Activated gamma-delta T cell treated with anti-CD3 and anti-CD28 coated beads, Interleukin-2, amount 50 U/mL, for 16 hours (primary cell): ENCODE results near the gene IMMP1L.

ENCODE experiments used
- DNase-seq: peaks from one replicate; pipeline ENCODE4 v3.0.0-alpha.2; 2020; ENCODE audit warnings: low read depth

The IMMP1L gene

GRCh38 chr11:31474083-31474482, 35.3 kb downstream of the IMMP1L start:
- DNase-seq = no peak

GRCh38 chr11:31464436-31464835, 45.0 kb downstream of the IMMP1L start:
- no peak for DNase-seq

GRCh38 chr11:31455177-31455576, 54.2 kb downstream of the IMMP1L start:
- DNase-seq = no peak

- no peak for DNase-seq
Observed at GRCh38 chr11:31450841-31451240, 58.6 kb downstream of the IMMP1L start.

- no peak for DNase-seq
Observed at GRCh38 chr11:31449040-31449439, 60.4 kb downstream of the IMMP1L start.

GRCh38 chr11:31445621-31446020, 63.8 kb downstream of the IMMP1L start:
- no peak for DNase-seq

- DNase-seq = no peak
Observed at GRCh38 chr11:31443802-31444201, 65.6 kb downstream of the IMMP1L start.

GRCh38 chr11:31442086-31442485, 67.3 kb downstream of the IMMP1L start:
- no peak for DNase-seq

GRCh38 chr11:31441296-31441695, 68.1 kb downstream of the IMMP1L start:
- DNase-seq = no peak

- no peak for DNase-seq
Observed at GRCh38 chr11:31437742-31438435, 71.5 kb downstream of the IMMP1L start.

- DNase-seq = no peak
Observed at GRCh38 chr11:31433851-31434250, 75.6 kb downstream of the IMMP1L start.

- no peak for DNase-seq
Observed at GRCh38 chr11:31424652-31425051, 84.8 kb downstream of the IMMP1L start.

- DNase-seq = no peak
Observed at GRCh38 chr11:31422703-31423102, 86.7 kb downstream of the IMMP1L start.

- no peak for DNase-seq
Observed at GRCh38 chr11:31421820-31422219, 87.6 kb downstream of the IMMP1L start.

GRCh38 chr11:31419669-31420068, 89.8 kb downstream of the IMMP1L start:
- DNase-seq = no peak

GRCh38 chr11:31419138-31419537, 90.3 kb downstream of the IMMP1L start:
- no peak for DNase-seq

GRCh38 chr11:31417816-31418215, 91.6 kb downstream of the IMMP1L start:
- no peak for DNase-seq

- DNase-seq = no peak
Observed at GRCh38 chr11:31417357-31417756, 92.1 kb downstream of the IMMP1L start.

- no peak for DNase-seq
Observed at GRCh38 chr11:31415435-31415834, 94.0 kb downstream of the IMMP1L start.

GRCh38 chr11:31414338-31414737, 95.1 kb downstream of the IMMP1L start:
- DNase-seq = no peak

GRCh38 chr11:31412946-31413345, 96.5 kb downstream of the IMMP1L start:
- no peak for DNase-seq

- no peak for DNase-seq
Observed at GRCh38 chr11:31408201-31408600, 101.2 kb downstream of the IMMP1L start.

GRCh38 chr11:31404614-31405013, 104.8 kb downstream of the IMMP1L start:
- DNase-seq = no peak

GRCh38 chr11:31397239-31397834, 112.1 kb downstream of the IMMP1L start:
- DNase-seq = no peak
